A673 (cell line): ENCODE results near the gene NTMT2. TPM values are rescaled to one million over a fixed set of nuclear protein-coding genes. Genes with fewer than 3 reads are reported as not detected.

ENCODE experiments used
- BruUV-seq: library from RNA; stranded (reverse); fragments of 400-500 nt; replicated peaks from 2 replicates; lab custom pipeline; 2021; lab: Mats Ljungman, UMichigan
- CTCF ChIA-PET: fragments of 300-600 bp; sonication (Branson Sonifier 250); formaldehyde crosslinking; loops from one replicate; lab custom pipeline; 2022; ENCODE audit warnings: antibody characterized with exemption; lab: Charles Lee
- POLR2A ChIA-PET: fragments of 300-600 bp; sonication (Branson Sonifier 250); formaldehyde crosslinking; loops from one replicate; lab custom pipeline; 2022; ENCODE audit warnings: antibody characterized with exemption; ENCODE audit not compliant: low non-redundant PET; lab: Charles Lee
- DNase-seq: peaks from one replicate; pipeline ENCODE4 v3.0.0-alpha.2; 2015; ENCODE audit warnings: low spot score
- H3K27ac ChIP-seq: fragments of 200-600 bp; sonication (generic); 2 replicates; pipeline ENCODE4 v1.5.1; 2016; ENCODE audit warnings: mixed run types, low read depth, mild to moderate bottlenecking, mixed read lengths, antibody characterized with exemption, low read length; ENCODE audit not compliant: poor library complexity, severe bottlenecking
- H3K27me3 ChIP-seq: fragments of 200-600 bp; sonication (generic); replicated peaks from 2 replicates; pipeline ENCODE4 v1.6.1; 2017; ENCODE audit warnings: mixed run types, low read depth, mild to moderate bottlenecking, mixed read lengths, antibody characterized with exemption, low read length; ENCODE audit not compliant: insufficient read depth, poor library complexity
- H3K36me3 ChIP-seq: fragments of 200-600 bp; sonication (generic); 2 replicates; pipeline ENCODE4 v1.6.1; 2016; ENCODE audit warnings: mixed run types, mild to moderate bottlenecking, mixed read lengths, antibody characterized with exemption, low read length; ENCODE audit not compliant: insufficient read depth, poor library complexity, severe bottlenecking
- H3K4me1 ChIP-seq: fragments of 200-600 bp; sonication (generic); 2 replicates; pipeline ENCODE4 v1.6.1; 2017; ENCODE audit warnings: mixed run types, mild to moderate bottlenecking, mixed read lengths, antibody characterized with exemption, low read length; ENCODE audit not compliant: insufficient read depth, poor library complexity, severe bottlenecking
- H3K4me3 ChIP-seq: fragments of 200-600 bp; sonication (generic); 2 replicates; pipeline ENCODE4 v1.5.1; 2016; ENCODE audit warnings: low read depth, mixed run types, mild to moderate bottlenecking, mixed read lengths, low read length; ENCODE audit not compliant: poor library complexity, severe bottlenecking
- H3K9me3 ChIP-seq: fragments of 200-600 bp; sonication (generic); 2 replicates; pipeline ENCODE4 v1.6.1; 2016; ENCODE audit warnings: mixed run types, low read depth, mild to moderate bottlenecking, mixed read lengths, antibody characterized with exemption, low read length; ENCODE audit not compliant: poor library complexity, severe bottlenecking
- CTCF ChIP-seq: fragments of 300-800, 200-600 bp; sonication (generic); conservative IDR thresholded peaks from 2 replicates; pipeline ENCODE4 v1.5.1; 2017; ENCODE audit warnings: low read depth, mild to moderate bottlenecking, antibody characterized with exemption, low read length, moderate library complexity, mixed read lengths
- EZH2 ChIP-seq: fragments of 200-600 bp; sonication (generic); IDR thresholded peaks from 2 replicates; pipeline ENCODE4 v1.6.1; 2017; ENCODE audit warnings: borderline replicate concordance, low read depth, mild to moderate bottlenecking, mixed read lengths, antibody characterized with exemption, low read length; ENCODE audit not compliant: poor library complexity, severe bottlenecking
- intact Hi-C: fragments of 100-400 bp; cut with micrococcal nuclease; formaldehyde crosslinking; loops from one replicate; pipeline ENCODE4 v1.10.0; 2022; ENCODE audit not compliant: unreplicated experiment
- total RNA-seq: library from RNA; stranded (reverse); gene quantifications from 2 replicates; pipeline ENCODE4 v1.2.3, GENCODE V29; 2021

NTMT2 gene
- total RNA-seq, 1 experiment from 2014 or later, result not detected

GRCh38 chr1:170153417-170153816 lies 7.7 kb downstream of the NTMT2 start:
- DNase-seq, result no peak
- TF ChIP-seq EZH2, result no peak
- no peak for TF ChIP-seq CTCF
- no peaks in the 10 kb centered on the region for H3K4me1 ChIP-seq
- intact Hi-C loops, result no loop called here
- no TSS peak for BruUV-seq
- ChIA-PET CTCF (no interaction called here), POLR2A (interaction anchor here (0.5 kb wide), 1 partner anchor 56 kb away, joined by 3 read pairs; no protein-coding TSS in a partner anchor)
- no peaks in the 10 kb centered on the region for H3K9me3 ChIP-seq
- H3K36me3 ChIP-seq, result no peaks in the 10 kb centered on the region
- H3K4me3 ChIP-seq, result no peak overlapping the region
- no peak overlapping the region for H3K27ac ChIP-seq
- H3K27me3 ChIP-seq, result no peaks in the 10 kb centered on the region

GRCh38 chr1:170155055-170155454 lies 9.3 kb downstream of the NTMT2 start:
- Histone ChIP-seq H3K4me1 (no peaks in the 10 kb centered on the region), H3K9me3 (no peaks in the 10 kb centered on the region), H3K27me3 (no peaks in the 10 kb centered on the region), H3K4me3 (no peak overlapping the region), H3K36me3 (no peaks in the 10 kb centered on the region), H3K27ac (no peak overlapping the region)
- TF ChIP-seq EZH2 (no peak), CTCF (no peak)
- intact Hi-C loops, result no loop called here
- ChIA-PET POLR2A (no interaction called here), CTCF (no interaction called here)
- DNase-seq, result no peak
- BruUV-seq, result no TSS peak

- BruUV-seq, result no TSS peak
- ChIA-PET CTCF (no interaction called here), POLR2A (no interaction called here)
- Histone ChIP-seq H3K4me1 (no peaks in the 10 kb centered on the region), H3K4me3 (no peak overlapping the region), H3K27me3 (no peaks in the 10 kb centered on the region), H3K9me3 (no peaks in the 10 kb centered on the region), H3K36me3 (no peaks in the 10 kb centered on the region), H3K27ac (no peak overlapping the region)
- DNase-seq, result no peak
- no peak for TF ChIP-seq EZH2
- no peak for TF ChIP-seq CTCF
- intact Hi-C loops, result no loop called here
These were observed 10.8 kb downstream of the NTMT2 start for GRCh38 chr1:170156594-170156993.
